Stimulated activated CD8-positive, alpha-beta memory T cell treated with anti-CD3 and anti-CD28 coated beads, Interleukin-15, amount 100 ng/mL, for 4 hours (primary cell): ENCODE data around the gene ARMH2.

Experiments
- DNase-seq, 2 donors: peaks; one replicate each; pipeline ENCODE4 v3.0.0-alpha.2; 2020; ENCODE audit warnings: low read depth in 2 of 2

Gene ARMH2

GRCh38 chr6:24798740-24799540, at the start of gene ARMH2:
Gene ARMH2 (minus strand): TSS chr6:24798917. CDS start chr6:24798857, 60 bp downstream.
- no peak for DNase-seq

GRCh38 chr6:24848461-24848860, 49.7 kb upstream of the ARMH2 start:
- no peak for DNase-seq

GRCh38 chr6:24847402-24847801, 48.7 kb upstream of the ARMH2 start:
- no peak for DNase-seq

- no peak for DNase-seq
These were observed 46.9 kb upstream of the ARMH2 start for GRCh38 chr6:24845578-24845977.

GRCh38 chr6:24844903-24845302, 46.2 kb upstream of the ARMH2 start:
- no peak for DNase-seq

- DNase-seq = no peak
These were observed 45.3 kb upstream of the ARMH2 start for GRCh38 chr6:24844061-24844460.

GRCh38 chr6:24840187-24840586, 41.5 kb upstream of the ARMH2 start:
- no peak for DNase-seq

- no peak for DNase-seq
These were observed 40.3 kb upstream of the ARMH2 start for GRCh38 chr6:24838994-24839393.

GRCh38 chr6:24838081-24838480, 39.4 kb upstream of the ARMH2 start:
- DNase-seq = no peak

GRCh38 chr6:24836109-24836508, 37.4 kb upstream of the ARMH2 start:
- no peak for DNase-seq

- no peak for DNase-seq
These were observed 35.1 kb upstream of the ARMH2 start for GRCh38 chr6:24833711-24834386.

- no peak for DNase-seq
These were observed 34.1 kb upstream of the ARMH2 start for GRCh38 chr6:24832794-24833193.

- DNase-seq = no peak
These were observed 33.3 kb upstream of the ARMH2 start for GRCh38 chr6:24831771-24832716.

GRCh38 chr6:24829657-24830056, 30.9 kb upstream of the ARMH2 start:
- DNase-seq = no peak

- DNase-seq = no peak
These were observed 29.3 kb upstream of the ARMH2 start for GRCh38 chr6:24827970-24828369.

- no peak for DNase-seq
These were observed 28.4 kb upstream of the ARMH2 start for GRCh38 chr6:24827162-24827561.

- no peak for DNase-seq
These were observed 26.5 kb upstream of the ARMH2 start for GRCh38 chr6:24825130-24825630.

GRCh38 chr6:24824142-24824938, 25.6 kb upstream of the ARMH2 start:
- no peak for DNase-seq

GRCh38 chr6:24823185-24823584, 24.5 kb upstream of the ARMH2 start:
- DNase-seq = no peak

GRCh38 chr6:24822696-24823095, 24.0 kb upstream of the ARMH2 start:
- no peak for DNase-seq

GRCh38 chr6:24821860-24822444, 23.2 kb upstream of the ARMH2 start:
- no peak for DNase-seq
